GM19468 (cell line): ENCODE data around the gene ENOPH1.

Experiments used
- ATAC-seq: cut with Tn5 transposase; IDR thresholded peaks from one replicate; pipeline ENCODE4 v1.9.1; 2021; ENCODE audit warnings: mild to moderate bottlenecking, moderate library complexity, moderate number of reproducible peaks; ENCODE audit not compliant: unreplicated experiment; ENCODE audit errors: extremely low read depth

Gene ENOPH1

DNA sequence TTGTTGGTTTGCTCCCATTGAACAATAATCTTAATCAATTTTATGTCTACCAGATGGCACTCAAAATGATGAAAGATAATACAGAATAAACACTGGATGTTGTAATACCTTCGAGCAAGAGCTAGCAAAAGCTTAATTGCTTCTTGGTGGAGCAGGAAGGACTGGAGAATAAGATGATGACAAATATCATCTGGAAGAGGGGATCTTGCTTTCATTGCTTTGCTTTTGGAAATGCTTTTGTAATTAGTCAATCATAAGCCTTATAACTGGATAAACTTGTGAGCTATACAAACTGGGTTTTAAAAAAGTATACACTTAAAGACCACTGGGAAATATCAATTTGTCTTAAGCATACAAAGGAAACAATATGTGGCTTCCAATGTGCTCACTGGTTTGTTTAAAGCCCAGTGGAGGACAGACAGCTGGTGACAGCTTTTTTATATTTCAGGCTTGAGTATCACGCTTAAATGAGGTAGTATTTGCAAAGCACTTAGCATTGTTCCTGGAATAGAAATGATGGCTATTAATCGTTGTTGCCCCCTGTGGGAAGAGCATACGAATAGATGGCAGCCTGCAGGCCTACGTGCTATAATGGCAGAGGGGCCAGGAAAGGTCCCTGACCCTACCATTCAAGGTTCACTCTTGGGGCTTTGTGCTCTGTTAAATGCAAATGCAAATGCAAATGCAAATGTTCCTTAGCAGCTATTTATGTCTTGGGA lies 70.2 kb downstream of the ENOPH1 start:
- no peak for ATAC-seq

DNA sequence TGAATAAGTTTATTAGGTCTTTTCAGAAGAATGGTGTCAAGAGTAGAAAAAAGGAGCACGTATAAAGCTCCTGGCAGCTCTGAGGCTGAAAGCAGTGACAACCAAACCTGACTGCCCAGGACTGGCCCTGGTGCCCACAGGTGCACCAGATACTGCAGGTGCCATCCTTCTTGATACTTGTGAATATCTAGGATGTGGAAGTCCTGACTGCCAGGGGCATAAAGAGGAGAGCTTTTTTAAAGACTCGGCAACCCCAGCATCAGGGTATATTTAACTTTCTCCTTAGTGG lies 70.7 kb downstream of the ENOPH1 start:
- ATAC-seq: no peak

GRCh38 chr4:82508011-82508410 lies 77.6 kb downstream of the ENOPH1 start:
- no peak for ATAC-seq

GRCh38 chr4:82508806-82509428 lies 78.5 kb downstream of the ENOPH1 start:
- ATAC-seq: no peak

- ATAC-seq: no peak
Measured at GRCh38 chr4:82510216-82510615, 79.8 kb downstream of the ENOPH1 start.
